ENCODE results near the gene RAP1GDS1. TPM values are rescaled to one million over a fixed set of nuclear protein-coding genes. Genes with fewer than 3 reads are reported as not detected.

RAP1GDS1 gene
- polyA plus RNA-seq, 3 donors = 23.6 to 37.9 (median 37.8) TPM

GRCh38 chr4:98249831-98250230 is 11.4 kb upstream of the RAP1GDS1 start:
- WGBS (ENCODE audit: insufficient coverage) = 100% methylated on average over 1 of the region's 1 CpG
- peaks cover 0 to 4% (median 0%) of the 10 kb centered on the region in 3 donors for H3K27me3 Mint-ChIP-seq (ENCODE audit: low read depth in 3 of 3)
- Histone ChIP-seq H3K9me3 (replicated peaks in 1 of 2; ENCODE audit: control insufficient read depth in 1 of 2, insufficient read depth in 1 of 2, low read length in 2 of 2) (no peaks in the 10 kb centered on the region), H3K27me3 (ENCODE audit: control insufficient read depth in 2 of 2, insufficient read depth in 2 of 2, low read length in 2 of 2) (no peaks in the 10 kb centered on the region), H4K20me1 (ENCODE audit: insufficient read depth, low read length) (no peaks in the 10 kb centered on the region), H3K36me3 (replicated peaks in 1 of 2; ENCODE audit: control insufficient read depth in 1 of 2, insufficient read depth in 2 of 2, low read length in 2 of 2) (no peaks in the 10 kb centered on the region), H3K9ac (ENCODE audit: insufficient read depth, low read length, poor library complexity, severe bottlenecking) (no peak overlapping the region), H3K79me2 (ENCODE audit: insufficient read depth, low read length) (no peaks in the 10 kb centered on the region), H2AFZ (ENCODE audit: insufficient read depth, low read depth, low read length, poor library complexity, severe bottlenecking) (no peak overlapping the region), H3K4me2 (replicated peaks; ENCODE audit: extremely low read depth, low read length, poor library complexity, severe bottlenecking) (no peak overlapping the region), H3K4me1 (ENCODE audit: control insufficient read depth in 1 of 2, insufficient read depth in 2 of 2, low read length in 2 of 2) (no peaks in the 10 kb centered on the region), H3K27ac (ENCODE audit: low read depth in 1 of 2, low read length in 2 of 2) (no peak overlapping the region), H3K4me3 (replicated peaks in 1 of 3; ENCODE audit: low read depth in 2 of 3, low read length in 3 of 3) (no peak overlapping the region)
- no peak overlapping the region for H3K4me3 Mint-ChIP-seq
- TF ChIP-seq CTCF (IDR thresholded peaks at IDR 0.05) = no peak
- no peak overlapping the region for H3K27ac Mint-ChIP-seq
- H3K4me1 Mint-ChIP-seq = no peaks in the 10 kb centered on the region
- no peak for DNase-seq
- no peaks in the 10 kb centered on the region for H3K36me3 Mint-ChIP-seq
- intact Hi-C loops (cut with micrococcal nuclease) = no loop called here
- H3K9me3 Mint-ChIP-seq = peaks cover 0 to 3% (median 0%) of the 10 kb centered on the region in 7 donors

GRCh38 chr4:98253499-98253898 is 7.7 kb upstream of the RAP1GDS1 start:
- TF ChIP-seq CTCF (IDR thresholded peaks at IDR 0.05) = no peak
- Histone ChIP-seq H3K4me2 (replicated peaks; ENCODE audit: extremely low read depth, low read length, poor library complexity, severe bottlenecking) (no peak overlapping the region), H4K20me1 (ENCODE audit: insufficient read depth, low read length) (no peaks in the 10 kb centered on the region), H3K27ac (ENCODE audit: low read depth in 1 of 2, low read length in 2 of 2) (no peak overlapping the region), H3K79me2 (ENCODE audit: insufficient read depth, low read length) (no peaks in the 10 kb centered on the region), H3K27me3 (ENCODE audit: control insufficient read depth in 2 of 2, insufficient read depth in 2 of 2, low read length in 2 of 2) (no peaks in the 10 kb centered on the region), H2AFZ (ENCODE audit: insufficient read depth, low read depth, low read length, poor library complexity, severe bottlenecking) (no peak overlapping the region), H3K4me1 (ENCODE audit: control insufficient read depth in 1 of 2, insufficient read depth in 2 of 2, low read length in 2 of 2) (no peaks in the 10 kb centered on the region), H3K4me3 (replicated peaks in 1 of 3; ENCODE audit: low read depth in 2 of 3, low read length in 3 of 3) (no peak overlapping the region), H3K9ac (ENCODE audit: insufficient read depth, low read length, poor library complexity, severe bottlenecking) (no peak overlapping the region), H3K36me3 (replicated peaks in 1 of 2; ENCODE audit: control insufficient read depth in 1 of 2, insufficient read depth in 2 of 2, low read length in 2 of 2) (no peaks in the 10 kb centered on the region), H3K9me3 (replicated peaks in 1 of 2; ENCODE audit: control insufficient read depth in 1 of 2, insufficient read depth in 1 of 2, low read length in 2 of 2) (no peaks in the 10 kb centered on the region)
- WGBS (ENCODE audit: insufficient coverage) = no CpG with 5 or more reads among the region's 1 CpG
- H3K27me3 Mint-ChIP-seq (ENCODE audit: low read depth in 3 of 3) = peaks cover 0 to 1% (median 0%) of the 10 kb centered on the region in 3 donors
- no peaks in the 10 kb centered on the region for H3K36me3 Mint-ChIP-seq
- DNase-seq = no peak
- H3K4me3 Mint-ChIP-seq = no peak overlapping the region
- intact Hi-C loops (cut with micrococcal nuclease) = no loop called here
- no peak overlapping the region for H3K27ac Mint-ChIP-seq
- H3K4me1 Mint-ChIP-seq = no peaks in the 10 kb centered on the region
- H3K9me3 Mint-ChIP-seq = peaks cover 0 to 3% (median 0%) of the 10 kb centered on the region in 7 donors

All from CD14-positive monocyte (primary cell).